Neural progenitor cell (in vitro differentiated cells): ENCODE results near the gene SRSF9.

Experiments
- CTCF ChIP-seq: fragments of 200-600 bp; sonication (generic); IDR thresholded peaks from 2 replicates; pipeline ENCODE4 v1.5.1; 2017; ENCODE audit warnings: antibody characterized with exemption, mild to moderate bottlenecking
- EZH2phosphoT487 ChIP-seq: fragments of 200-600 bp; sonication (generic); IDR thresholded peaks from 2 replicates; pipeline ENCODE4 v1.6.1; 2017; ENCODE audit warnings: antibody characterized with exemption

DNA sequence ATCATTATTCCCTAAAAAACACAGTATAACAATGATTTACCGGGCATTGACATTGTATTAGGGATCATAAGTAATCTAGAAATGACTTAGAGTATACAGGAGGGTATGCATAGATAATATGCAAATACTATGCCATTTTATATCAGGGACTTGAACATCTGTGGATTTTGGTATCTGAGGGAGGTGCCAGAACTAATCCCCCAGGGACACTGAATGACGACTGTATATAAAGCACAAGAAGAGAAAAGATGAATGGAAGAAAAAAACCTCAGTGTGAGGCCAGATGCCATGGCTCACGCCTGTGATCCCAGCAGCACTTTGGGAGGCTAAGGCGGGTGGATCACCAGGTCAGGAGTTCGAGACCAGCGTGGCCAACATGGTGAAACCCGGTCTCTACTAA, 57.1 kb downstream of the SRSF9 start:
- no peak for TF ChIP-seq CTCF
- no peak for TF ChIP-seq EZH2phosphoT487
